GM19240 (cell line): ENCODE data around the gene NKAIN2.
"Not testable (repeated sequence)": the region's sequence is repeated elsewhere in the genome, so short reads cannot be mapped to it uniquely, and the experiment has no call there.

Source experiments
- DNase-seq: peaks from one replicate; pipeline ENCODE4 v3.0.0; 2011; ENCODE audit warnings: low spot score; ENCODE audit not compliant: insufficient read length

NKAIN2 gene

GRCh38 chr6:124671324-124671723, 867.7 kb downstream of the NKAIN2 start:
- no peak for DNase-seq

- no peak for DNase-seq
These were observed 870.4 kb downstream of the NKAIN2 start for GRCh38 chr6:124674042-124674441.

DNA sequence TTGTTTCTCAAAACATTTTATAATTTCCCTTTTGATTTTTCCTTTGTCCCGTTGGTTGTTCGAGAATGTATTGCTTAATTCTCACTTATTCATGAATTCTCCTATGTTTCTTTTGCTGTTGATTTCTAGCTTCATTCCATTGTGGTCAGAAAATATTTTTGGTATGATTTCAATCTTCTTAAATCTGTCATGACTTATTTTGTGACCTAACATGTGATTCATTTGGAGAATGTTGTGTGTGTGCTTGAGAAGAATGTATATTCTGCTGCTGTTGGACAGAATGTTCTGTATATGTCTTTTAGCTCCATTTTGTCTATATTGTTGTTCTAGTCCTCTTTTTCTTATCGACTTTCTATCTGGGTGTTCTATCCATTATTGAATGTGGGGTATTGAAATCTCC, 872.4 kb downstream of the NKAIN2 start:
- DNase-seq: no peak

DNA sequence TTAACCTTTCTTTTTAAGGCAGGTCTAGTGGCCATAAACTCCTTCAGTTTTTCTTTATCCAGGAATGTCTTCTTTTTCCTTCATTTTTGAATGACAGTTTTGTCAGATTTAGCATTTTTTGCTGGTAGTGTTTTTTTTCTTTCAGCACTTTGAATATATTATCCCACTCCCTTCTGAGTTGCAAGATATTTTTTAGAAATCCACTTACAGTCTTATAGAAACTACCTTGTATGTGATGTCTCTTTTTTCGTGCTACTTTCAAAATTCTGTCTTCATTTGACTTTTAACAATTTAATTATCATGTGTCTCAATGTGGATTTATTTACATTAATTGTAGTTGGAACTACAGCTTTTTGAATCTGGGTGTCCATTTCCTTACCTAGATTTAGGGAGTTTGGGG, 874.2 kb downstream of the NKAIN2 start:
- DNase-seq: no peak

DNA sequence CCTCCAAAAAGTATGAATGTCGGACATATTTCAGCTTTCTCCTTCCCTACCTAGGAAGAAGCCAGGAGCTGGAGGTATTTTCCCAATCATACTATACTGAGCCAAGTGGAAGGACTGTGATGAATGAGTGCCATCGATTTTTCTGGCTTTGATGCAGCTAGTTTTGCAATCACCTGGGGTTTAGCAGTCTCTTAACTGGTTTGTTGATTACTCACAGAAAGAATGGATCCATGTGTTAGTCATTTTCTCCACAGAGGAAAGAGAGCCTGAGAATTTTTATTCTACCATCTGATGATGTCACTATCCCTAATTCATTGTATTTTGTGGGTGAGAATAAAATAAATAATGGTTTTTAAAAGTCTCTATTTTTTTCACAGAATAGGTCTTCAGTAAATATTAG, 875.7 kb downstream of the NKAIN2 start:
- no peak for DNase-seq

DNA sequence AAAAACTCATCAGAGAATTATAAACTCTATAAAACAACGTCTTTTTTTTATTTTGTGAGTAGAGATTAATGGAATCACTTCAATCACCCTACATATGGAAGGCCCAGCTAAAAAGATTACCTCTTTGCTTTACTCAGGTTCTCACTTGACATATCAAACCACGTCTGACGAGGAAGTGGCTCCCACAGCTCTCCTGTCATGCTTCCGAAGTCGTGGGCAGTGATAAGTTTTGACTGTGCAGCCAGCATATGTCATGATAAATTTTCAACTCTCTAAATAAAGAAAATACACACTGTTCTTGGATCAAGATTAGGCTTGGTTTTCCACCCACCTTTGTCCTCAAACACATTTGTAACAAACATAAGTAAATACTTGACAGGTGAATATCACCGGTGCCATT, 879.1 kb downstream of the NKAIN2 start:
- no peak for DNase-seq

- DNase-seq: no peak
These were observed 879.8 kb downstream of the NKAIN2 start for GRCh38 chr6:124683507-124683906.

GRCh38 chr6:124684621-124685020, 881.0 kb downstream of the NKAIN2 start:
- DNase-seq: no peak

DNA sequence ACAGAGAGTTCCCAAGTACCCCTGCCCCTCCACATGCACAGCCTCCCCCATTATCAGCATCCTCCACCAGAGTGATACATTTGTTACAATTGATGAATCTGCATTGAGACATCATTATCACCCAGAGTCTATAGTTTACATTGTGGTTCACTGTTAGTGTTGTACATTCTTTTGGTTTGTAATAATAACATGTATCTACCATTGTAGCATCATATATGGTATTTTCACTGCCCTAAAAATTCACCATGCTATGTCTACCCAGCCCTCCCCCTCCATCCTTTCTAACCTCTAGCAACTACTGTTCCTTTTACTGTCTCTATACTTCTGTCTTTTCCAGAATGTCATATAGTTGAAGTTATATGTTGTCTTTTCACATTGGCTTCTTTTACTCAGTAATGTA, 884.7 kb downstream of the NKAIN2 start:
- DNase-seq: no peak

GRCh38 chr6:124694139-124694705, 890.6 kb downstream of the NKAIN2 start:
- DNase-seq: no peak

- DNase-seq: no peak
These were observed 895.4 kb downstream of the NKAIN2 start for GRCh38 chr6:124699038-124699437.

DNA sequence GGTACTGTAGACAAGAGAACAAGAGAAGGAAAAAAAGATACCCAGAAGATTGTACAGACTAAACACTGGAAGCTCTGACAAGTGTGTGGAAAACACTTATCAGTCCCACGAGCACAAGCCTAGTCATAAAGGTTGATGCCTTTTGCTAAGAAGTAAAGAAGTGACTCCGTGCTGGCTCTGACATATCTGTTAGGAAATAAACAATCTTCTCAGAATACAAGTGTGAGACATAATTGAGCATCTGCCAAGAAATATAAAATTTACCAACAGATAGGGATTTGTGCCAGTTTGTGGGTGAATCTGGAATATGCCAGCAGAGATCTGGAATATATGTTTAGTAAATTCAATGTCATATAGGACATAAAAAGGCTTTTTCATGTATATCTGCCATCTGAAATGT, 899.9 kb downstream of the NKAIN2 start:
- DNase-seq: no peak

DNA sequence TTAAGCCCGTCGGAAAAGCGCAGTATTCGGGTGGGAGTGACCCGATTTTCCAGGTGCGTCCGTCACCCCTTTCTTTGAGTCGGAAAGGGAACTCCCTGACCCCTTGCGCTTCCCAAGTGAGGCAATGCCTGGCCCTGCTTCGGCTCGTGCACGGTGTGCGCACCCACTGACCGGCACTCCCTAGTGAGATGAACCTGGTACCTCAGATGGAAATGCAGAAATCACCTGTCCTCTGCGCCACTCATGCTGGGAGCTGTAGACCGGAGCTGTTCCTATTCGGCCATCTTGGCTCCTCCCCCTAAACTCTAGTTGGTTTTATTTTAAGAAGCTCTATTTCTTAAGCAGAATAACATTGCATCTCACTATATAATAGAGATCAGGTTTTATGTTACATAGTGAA, 908.9 kb downstream of the NKAIN2 start:
- DNase-seq: not testable (repeated sequence)

GRCh38 chr6:124714728-124715127, 911.1 kb downstream of the NKAIN2 start:
- no peak for DNase-seq

GRCh38 chr6:124719913-124720312, 916.2 kb downstream of the NKAIN2 start:
- DNase-seq: no peak

GRCh38 chr6:124721331-124721730, 917.7 kb downstream of the NKAIN2 start:
- DNase-seq: no peak

DNA sequence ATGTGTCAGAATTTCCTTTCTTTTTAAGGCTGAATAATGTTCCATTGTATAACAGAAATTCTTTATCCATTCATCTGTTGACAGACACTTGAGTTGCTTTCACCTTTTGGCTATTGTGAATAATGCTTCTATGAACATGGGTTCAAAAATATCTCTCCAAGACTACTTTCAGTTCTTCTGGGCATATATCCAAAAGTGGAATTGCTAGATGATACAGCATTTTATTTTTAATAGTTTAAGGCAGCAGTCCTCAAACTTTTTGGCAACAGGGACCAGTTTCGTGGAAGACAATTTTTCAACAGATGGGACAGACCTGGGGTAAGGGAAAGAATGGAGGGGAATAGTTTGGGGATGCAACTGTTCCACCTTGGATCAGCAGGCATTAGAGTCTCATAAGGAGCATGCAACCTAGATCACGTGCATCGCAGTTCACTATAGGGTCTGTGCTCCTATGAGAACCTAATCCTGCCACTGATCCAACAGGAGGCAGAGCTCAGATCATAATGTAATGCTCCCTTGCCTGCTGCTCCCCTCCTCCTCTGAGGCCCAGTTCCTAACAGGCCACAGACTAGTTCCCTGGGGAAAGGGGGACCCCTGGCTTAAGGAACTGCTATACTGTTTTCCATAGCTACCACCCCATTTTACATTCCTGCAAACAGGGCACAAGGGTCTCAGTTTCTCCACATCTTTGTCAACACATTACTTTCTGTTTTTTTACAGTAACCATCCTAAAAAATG, 918.6 kb downstream of the NKAIN2 start:
- no peak for DNase-seq

- no peak for DNase-seq
These were observed 920.0 kb downstream of the NKAIN2 start for GRCh38 chr6:124723671-124724070.

DNA sequence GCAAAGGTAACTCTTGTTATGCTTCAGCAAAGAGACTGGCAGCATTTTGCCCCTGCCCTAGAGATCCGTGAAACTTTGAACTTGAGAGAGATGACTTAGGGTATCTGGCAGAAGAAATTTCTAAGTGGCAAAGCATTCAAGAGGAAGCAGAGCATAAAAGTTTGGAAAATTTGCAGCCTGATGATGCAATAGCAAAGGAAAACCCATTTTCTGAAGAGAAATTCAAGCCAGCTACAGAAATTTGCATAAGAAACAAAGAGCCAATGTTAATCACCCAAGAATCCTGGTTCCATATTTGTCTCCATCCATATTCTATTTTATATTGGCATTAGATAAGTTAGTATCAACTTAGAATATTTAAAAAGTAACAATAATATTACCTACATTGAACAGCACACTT, 934.1 kb downstream of the NKAIN2 start:
- not testable (repeated sequence) for DNase-seq

GRCh38 chr6:124738482-124738881, 934.8 kb downstream of the NKAIN2 start:
- no peak for DNase-seq

DNA sequence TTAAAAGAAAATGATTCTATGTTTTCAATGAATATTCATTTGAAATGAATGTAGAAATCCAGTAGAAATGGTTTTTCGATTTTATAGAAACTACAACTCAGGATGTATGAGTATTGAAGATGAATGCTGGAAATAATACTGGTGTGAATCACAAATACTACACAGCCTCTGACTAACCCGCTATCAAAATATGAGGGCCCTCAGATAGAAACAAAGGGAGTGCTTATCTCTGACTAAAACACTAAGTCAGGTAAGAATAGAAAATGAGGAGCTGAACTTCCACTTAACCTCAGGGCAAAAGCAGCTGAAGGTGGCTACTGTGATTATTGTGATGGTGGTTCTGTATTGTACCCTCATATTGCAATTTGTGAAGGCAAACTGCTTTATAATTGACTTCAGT, 937.7 kb downstream of the NKAIN2 start:
- DNase-seq: no peak

DNA sequence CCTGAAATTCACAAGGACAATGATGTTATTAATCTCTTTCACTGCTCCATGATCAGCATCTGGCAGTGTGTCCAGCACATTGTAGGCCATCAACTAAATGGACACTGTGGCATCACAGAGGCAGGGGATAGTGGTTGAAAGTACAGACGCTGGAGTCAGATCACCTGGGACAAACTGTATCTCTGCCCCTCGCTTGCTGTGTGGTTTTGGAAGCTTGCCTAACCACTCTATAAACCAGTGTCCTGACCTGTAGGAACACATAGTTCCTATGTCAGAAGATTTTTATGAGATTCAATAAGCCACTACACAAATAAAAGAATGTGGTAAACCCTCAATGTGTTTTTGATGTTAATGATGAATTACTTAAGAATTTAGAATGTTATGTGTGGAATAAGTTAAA, 939.3 kb downstream of the NKAIN2 start:
- DNase-seq: no peak

- DNase-seq: no peak
These were observed 939.8 kb downstream of the NKAIN2 start for GRCh38 chr6:124743420-124743819.
